Left ventricle myocardium superior (tissue), 1 donor: Measurements from ENCODE around the gene SHISA4. TPM values are rescaled to one million over a fixed set of nuclear protein-coding genes. Genes with fewer than 3 reads are reported as not detected.
A peak's percentile ranks its signal among the peaks of the same experiment; 100 is the strongest.
"Not testable (repeated sequence)": the region's sequence is repeated elsewhere in the genome, so short reads cannot be mapped to it uniquely, and the experiment has no call there.

ENCODE experiments used
- ATAC-seq: fragments of 200-7000 bp; cut with Tn5 transposase; one replicate; pipeline ENCODE4 v1.9.1; 2020; ENCODE audit warnings: mild to moderate bottlenecking, moderate library complexity
- DNase-seq: peaks from one replicate; pipeline ENCODE4 v3.0.0-alpha.2; 2020
- intact Hi-C: fragments of 100-400 bp; cut with micrococcal nuclease; formaldehyde crosslinking; loops from one replicate; pipeline ENCODE4 v1.11.0; 2022
- total RNA-seq: library from RNA; stranded (reverse); fragmentation: NEBNext Ultra II Directional; extraction: Animal tissue kit (Norgen Biotek cat#: 25700); gene quantifications from one replicate; pipeline ENCODE4 v1.2.1, GENCODE V29; 2021
- donor health status: DM: no; HTN: yes; CAD: no; lungs with severe emphysema.

SHISA4 gene
- total RNA-seq, 1 donor from 2014 or later = 129 TPM

- ATAC-seq = no peak
- intact Hi-C loops = no loop called here
- no peak for DNase-seq
These were observed 25.9 kb downstream of the SHISA4 start for GRCh38 chr1:201914456-201915235.

- intact Hi-C loops = no loop called here
- ATAC-seq = peak; percentile 63
- DNase-seq = peak; percentile 60
These were observed 28.1 kb downstream of the SHISA4 start for GRCh38 chr1:201916649-201917249.

- DNase-seq (no peak), ATAC-seq (peak; percentile 83)
- intact Hi-C loops = no loop called here
These were observed 28.8 kb downstream of the SHISA4 start for GRCh38 chr1:201917362-201918033.

GRCh38 chr1:201918343-201918742 lies 29.6 kb downstream of the SHISA4 start:
- ATAC-seq = no peak
- intact Hi-C loops = no loop called here
- DNase-seq = no peak

- intact Hi-C loops = no loop called here
- ATAC-seq (no peak), DNase-seq (no peak)
These were observed 33.4 kb downstream of the SHISA4 start for GRCh38 chr1:201921952-201922558.

- intact Hi-C loops = no loop called here
- ATAC-seq (no peak), DNase-seq (no peak)
These were observed 36.5 kb downstream of the SHISA4 start for GRCh38 chr1:201925301-201925567.

- no peak for DNase-seq
- intact Hi-C loops = no loop called here
- ATAC-seq = peak; percentile 35
These were observed 37.4 kb downstream of the SHISA4 start for GRCh38 chr1:201925981-201926645.

- no peak for DNase-seq
- intact Hi-C loops = no loop called here
- no peak for ATAC-seq
These were observed 39.6 kb downstream of the SHISA4 start for GRCh38 chr1:201928266-201928665.

GRCh38 chr1:201930137-201930536 lies 41.4 kb downstream of the SHISA4 start:
- DNase-seq (no peak), ATAC-seq (no peak)
- intact Hi-C loops = no loop called here

GRCh38 chr1:201930803-201931202 lies 42.1 kb downstream of the SHISA4 start:
- ATAC-seq (no peak), DNase-seq (no peak)
- intact Hi-C loops = no loop called here

- DNase-seq (no peak), ATAC-seq (no peak)
- intact Hi-C loops = no loop called here
These were observed 45.2 kb downstream of the SHISA4 start for GRCh38 chr1:201933840-201934430.

GRCh38 chr1:201937624-201938213 lies 49.0 kb downstream of the SHISA4 start:
- DNase-seq = no peak
- no peak for ATAC-seq
- intact Hi-C loops = no loop called here

GRCh38 chr1:201938440-201939035 lies 49.8 kb downstream of the SHISA4 start:
- DNase-seq = no peak
- intact Hi-C loops = no loop called here
- peak; percentile 74 for ATAC-seq

- intact Hi-C loops = no loop called here
- DNase-seq = no peak
- no peak for ATAC-seq
These were observed 50.5 kb downstream of the SHISA4 start for GRCh38 chr1:201939148-201939547.

- ATAC-seq (no peak), DNase-seq (no peak)
- intact Hi-C loops = no loop called here
These were observed 50.9 kb downstream of the SHISA4 start for GRCh38 chr1:201939574-201939973.

- DNase-seq, ATAC-seq, intact Hi-C loops: not testable (repeated sequence)
These were observed 51.6 kb downstream of the SHISA4 start for GRCh38 chr1:201940316-201940715.

GRCh38 chr1:201941420-201942128 lies 52.9 kb downstream of the SHISA4 start:
- ATAC-seq (no peak), DNase-seq (no peak)
- intact Hi-C loops = no loop called here

- intact Hi-C loops = no loop called here
- ATAC-seq (no peak), DNase-seq (no peak)
These were observed 53.4 kb downstream of the SHISA4 start for GRCh38 chr1:201942129-201942495.
